Testis (tissue), 2 donors: ENCODE data around the gene BAHCC1.

Experiments used
- CTCF ChIP-seq, 3 experiments: fragments of 450-650 bp in 2 of 3; fragments of 200-600 bp in 1 of 3; sonication (generic) in 1 of 3; IDR thresholded peaks; one replicate each; pipeline ENCODE4 v1.5.1; 2016 to 2019; ENCODE audit warnings: antibody characterized with exemption in 3 of 3, mild to moderate bottlenecking in 2 of 3, moderate library complexity in 1 of 3
- POLR2A ChIP-seq: fragments of 450-650 bp; IDR thresholded peaks from one replicate; pipeline ENCODE4 v1.6.1; 2017; ENCODE audit warnings: antibody characterized with exemption, mild to moderate bottlenecking, moderate library complexity

GRCh38 chr17:81432941-81433340 is 37.7 kb downstream of the BAHCC1 start:
- no peak for TF ChIP-seq CTCF (IDR thresholded peaks at IDR 0.05)
- TF ChIP-seq POLR2A: no peak
